A673 (cell line): ENCODE measurements around the gene TCFL5. TPM values are rescaled to one million over a fixed set of nuclear protein-coding genes. Genes with fewer than 3 reads are reported as not detected.

Experiments
- BruUV-seq: library from RNA; stranded (reverse); fragments of 400-500 nt; replicated peaks from 2 replicates; lab custom pipeline; 2021; lab: Mats Ljungman, UMichigan
- CTCF ChIA-PET: fragments of 300-600 bp; sonication (Branson Sonifier 250); formaldehyde crosslinking; loops from one replicate; lab custom pipeline; 2022; ENCODE audit warnings: antibody characterized with exemption; lab: Charles Lee
- POLR2A ChIA-PET: fragments of 300-600 bp; sonication (Branson Sonifier 250); formaldehyde crosslinking; loops from one replicate; lab custom pipeline; 2022; ENCODE audit warnings: antibody characterized with exemption; ENCODE audit not compliant: low non-redundant PET; lab: Charles Lee
- DNase-seq: peaks from one replicate; pipeline ENCODE4 v3.0.0-alpha.2; 2015; ENCODE audit warnings: low spot score
- H3K27ac ChIP-seq: fragments of 200-600 bp; sonication (generic); 2 replicates; pipeline ENCODE4 v1.5.1; 2016; ENCODE audit warnings: mixed run types, low read depth, mild to moderate bottlenecking, mixed read lengths, antibody characterized with exemption, low read length; ENCODE audit not compliant: poor library complexity, severe bottlenecking
- H3K27me3 ChIP-seq: fragments of 200-600 bp; sonication (generic); replicated peaks from 2 replicates; pipeline ENCODE4 v1.6.1; 2017; ENCODE audit warnings: mixed run types, low read depth, mild to moderate bottlenecking, mixed read lengths, antibody characterized with exemption, low read length; ENCODE audit not compliant: insufficient read depth, poor library complexity
- H3K36me3 ChIP-seq: fragments of 200-600 bp; sonication (generic); 2 replicates; pipeline ENCODE4 v1.6.1; 2016; ENCODE audit warnings: mixed run types, mild to moderate bottlenecking, mixed read lengths, antibody characterized with exemption, low read length; ENCODE audit not compliant: insufficient read depth, poor library complexity, severe bottlenecking
- H3K4me1 ChIP-seq: fragments of 200-600 bp; sonication (generic); 2 replicates; pipeline ENCODE4 v1.6.1; 2017; ENCODE audit warnings: mixed run types, mild to moderate bottlenecking, mixed read lengths, antibody characterized with exemption, low read length; ENCODE audit not compliant: insufficient read depth, poor library complexity, severe bottlenecking
- H3K4me3 ChIP-seq: fragments of 200-600 bp; sonication (generic); 2 replicates; pipeline ENCODE4 v1.5.1; 2016; ENCODE audit warnings: low read depth, mixed run types, mild to moderate bottlenecking, mixed read lengths, low read length; ENCODE audit not compliant: poor library complexity, severe bottlenecking
- H3K9me3 ChIP-seq: fragments of 200-600 bp; sonication (generic); 2 replicates; pipeline ENCODE4 v1.6.1; 2016; ENCODE audit warnings: mixed run types, low read depth, mild to moderate bottlenecking, mixed read lengths, antibody characterized with exemption, low read length; ENCODE audit not compliant: poor library complexity, severe bottlenecking
- EZH2 ChIP-seq: fragments of 200-600 bp; sonication (generic); IDR thresholded peaks from 2 replicates; pipeline ENCODE4 v1.6.1; 2017; ENCODE audit warnings: borderline replicate concordance, low read depth, mild to moderate bottlenecking, mixed read lengths, antibody characterized with exemption, low read length; ENCODE audit not compliant: poor library complexity, severe bottlenecking
- intact Hi-C: fragments of 100-400 bp; cut with micrococcal nuclease; formaldehyde crosslinking; loops from one replicate; pipeline ENCODE4 v1.10.0; 2022; ENCODE audit not compliant: unreplicated experiment
- total RNA-seq: library from RNA; stranded (reverse); gene quantifications from 2 replicates; pipeline ENCODE4 v1.2.3, GENCODE V29; 2021
- TF ChIP-seq, protein P1 (sequence below): fragments of 300-800, 200-600 bp; sonication (generic); conservative IDR thresholded peaks from 2 replicates; pipeline ENCODE4 v1.5.1; 2017; ENCODE audit warnings: low read depth, mild to moderate bottlenecking, antibody characterized with exemption, low read length, moderate library complexity, mixed read lengths

TCFL5 gene
- total RNA-seq, 1 experiment from 2014 or later = 13.9 TPM

DNA sequence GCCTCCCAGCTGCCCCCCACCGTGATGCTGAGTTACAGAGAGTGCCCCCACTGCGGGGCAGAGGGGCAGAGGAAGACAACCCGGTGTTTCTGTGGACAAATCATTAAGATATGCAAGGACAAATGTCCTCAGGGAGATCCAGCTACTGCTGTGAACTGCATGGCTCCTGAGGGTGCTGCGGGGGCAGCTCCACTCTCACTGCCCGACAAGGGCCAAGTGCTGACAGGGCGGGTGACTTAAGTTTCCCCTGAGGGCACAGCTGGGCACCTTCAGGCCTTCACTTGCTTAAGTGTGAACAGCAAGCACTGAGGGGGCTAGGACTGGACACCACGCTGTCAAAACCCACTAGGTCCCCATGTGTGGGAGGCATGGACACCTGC is 26.2 kb upstream of the TCFL5 start:
- Histone ChIP-seq H3K4me1 (peaks cover 31% of the 10 kb centered on the region), H3K27ac (peak overlapping the region; percentile 66), H3K27me3 (no peaks in the 10 kb centered on the region), H3K36me3 (peaks cover 59% of the 10 kb centered on the region), H3K9me3 (no peaks in the 10 kb centered on the region), H3K4me3 (no peak overlapping the region)
- no peak for DNase-seq
- BruUV-seq = no TSS peak
- ChIA-PET POLR2A (no interaction called here), CTCF (interaction anchor here (0.9 kb wide), 1 partner anchor 13 kb away, joined by 3 read pairs; no protein-coding TSS in a partner anchor)
- TF ChIP-seq EZH2 = no peak
- TF ChIP-seq, protein P1, sequence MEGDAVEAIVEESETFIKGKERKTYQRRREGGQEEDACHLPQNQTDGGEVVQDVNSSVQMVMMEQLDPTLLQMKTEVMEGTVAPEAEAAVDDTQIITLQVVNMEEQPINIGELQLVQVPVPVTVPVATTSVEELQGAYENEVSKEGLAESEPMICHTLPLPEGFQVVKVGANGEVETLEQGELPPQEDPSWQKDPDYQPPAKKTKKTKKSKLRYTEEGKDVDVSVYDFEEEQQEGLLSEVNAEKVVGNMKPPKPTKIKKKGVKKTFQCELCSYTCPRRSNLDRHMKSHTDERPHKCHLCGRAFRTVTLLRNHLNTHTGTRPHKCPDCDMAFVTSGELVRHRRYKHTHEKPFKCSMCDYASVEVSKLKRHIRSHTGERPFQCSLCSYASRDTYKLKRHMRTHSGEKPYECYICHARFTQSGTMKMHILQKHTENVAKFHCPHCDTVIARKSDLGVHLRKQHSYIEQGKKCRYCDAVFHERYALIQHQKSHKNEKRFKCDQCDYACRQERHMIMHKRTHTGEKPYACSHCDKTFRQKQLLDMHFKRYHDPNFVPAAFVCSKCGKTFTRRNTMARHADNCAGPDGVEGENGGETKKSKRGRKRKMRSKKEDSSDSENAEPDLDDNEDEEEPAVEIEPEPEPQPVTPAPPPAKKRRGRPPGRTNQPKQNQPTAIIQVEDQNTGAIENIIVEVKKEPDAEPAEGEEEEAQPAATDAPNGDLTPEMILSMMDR = no peak
- intact Hi-C loops = no loop called here

DNA sequence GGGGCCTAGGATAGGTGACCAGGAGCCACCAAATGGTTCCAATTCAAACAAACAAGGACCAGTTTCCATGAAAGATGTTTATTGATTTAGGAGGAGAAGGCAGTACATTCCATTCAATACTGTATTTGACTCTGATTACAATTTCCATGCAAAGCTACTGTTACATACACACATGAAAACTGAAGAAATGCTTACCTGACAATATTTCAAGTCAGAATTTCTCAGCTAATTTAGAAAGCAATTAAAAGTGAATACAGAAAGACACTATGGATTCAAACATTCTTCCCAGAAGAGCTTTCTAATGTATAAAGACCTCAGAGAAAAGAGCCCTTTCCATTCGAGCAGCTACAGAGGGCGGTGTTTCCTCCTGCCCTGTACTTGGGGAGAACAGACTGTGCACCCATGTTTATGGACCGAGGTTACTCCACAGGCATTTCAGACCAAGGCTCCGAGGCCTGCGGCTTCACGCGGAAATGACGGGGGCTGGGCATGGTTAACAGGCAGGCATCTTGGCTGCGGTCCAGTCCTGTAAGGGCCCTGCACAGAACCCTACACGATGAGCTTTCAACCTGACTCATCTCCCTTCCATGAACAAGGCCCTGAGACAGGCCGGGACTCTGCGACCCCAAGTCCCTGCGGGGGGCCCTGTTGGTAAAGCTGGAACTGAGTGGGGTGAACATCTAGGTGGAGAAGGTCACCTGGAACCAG is 25.7 kb upstream of the TCFL5 start:
- intact Hi-C loops = no loop called here
- CTCF ChIA-PET = interaction anchor here (0.9 kb wide), 1 partner anchor 12 kb away, joined by 3 read pairs; no protein-coding TSS in a partner anchor
- peak overlapping the region; percentile 66 for H3K27ac ChIP-seq
- no peaks in the 10 kb centered on the region for H3K27me3 ChIP-seq
- peaks cover 54% of the 10 kb centered on the region for H3K36me3 ChIP-seq
- peak; percentile 91 for DNase-seq
- H3K9me3 ChIP-seq = no peaks in the 10 kb centered on the region
- POLR2A ChIA-PET = no interaction called here
- H3K4me1 ChIP-seq = peaks cover 31% of the 10 kb centered on the region
- H3K4me3 ChIP-seq = no peak overlapping the region
- BruUV-seq = no TSS peak
- TF ChIP-seq EZH2 = no peak
- TF ChIP-seq, protein P1 = no peak

DNA sequence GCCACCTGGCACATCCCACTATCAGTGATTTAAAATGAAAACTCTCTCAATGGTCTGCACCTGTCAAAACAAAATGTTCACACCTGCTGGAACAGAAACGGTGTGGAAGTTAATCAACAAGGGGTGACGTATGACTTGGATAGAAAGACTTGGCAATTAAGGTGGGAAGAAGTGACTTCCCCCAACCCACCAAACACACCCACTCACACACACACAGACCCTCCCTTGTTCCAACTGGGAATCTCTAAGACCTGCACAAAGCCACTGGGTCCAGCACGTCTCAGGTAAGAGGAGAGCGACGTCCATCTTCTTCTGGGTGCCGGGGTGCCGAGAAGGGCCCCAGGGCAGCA is 25.1 kb upstream of the TCFL5 start:
- BruUV-seq = no TSS peak
- intact Hi-C loops = no loop called here
- ChIA-PET CTCF (no interaction called here), POLR2A (no interaction called here)
- TF ChIP-seq EZH2 = no peak
- TF ChIP-seq, protein P1 = no peak
- Histone ChIP-seq H3K36me3 (peaks cover 49% of the 10 kb centered on the region), H3K9me3 (no peaks in the 10 kb centered on the region), H3K27me3 (no peaks in the 10 kb centered on the region), H3K4me1 (peaks cover 31% of the 10 kb centered on the region), H3K27ac (peak overlapping the region; percentile 66), H3K4me3 (no peak overlapping the region)
- no peak for DNase-seq
